ENCODE data around the gene PDK2. TPM values are rescaled to one million over a fixed set of nuclear protein-coding genes. Genes with fewer than 3 reads are reported as not detected.
A peak's percentile ranks its signal among the peaks of the same experiment; 100 is the strongest.

The PDK2 gene
- total and polyA plus RNA-seq, 9 of the 15 experiments (the other 6 are each of a cell fraction or from before 2014, with no cell fraction given): 0.03 to 2.5 (median 1.4) TPM

DNA sequence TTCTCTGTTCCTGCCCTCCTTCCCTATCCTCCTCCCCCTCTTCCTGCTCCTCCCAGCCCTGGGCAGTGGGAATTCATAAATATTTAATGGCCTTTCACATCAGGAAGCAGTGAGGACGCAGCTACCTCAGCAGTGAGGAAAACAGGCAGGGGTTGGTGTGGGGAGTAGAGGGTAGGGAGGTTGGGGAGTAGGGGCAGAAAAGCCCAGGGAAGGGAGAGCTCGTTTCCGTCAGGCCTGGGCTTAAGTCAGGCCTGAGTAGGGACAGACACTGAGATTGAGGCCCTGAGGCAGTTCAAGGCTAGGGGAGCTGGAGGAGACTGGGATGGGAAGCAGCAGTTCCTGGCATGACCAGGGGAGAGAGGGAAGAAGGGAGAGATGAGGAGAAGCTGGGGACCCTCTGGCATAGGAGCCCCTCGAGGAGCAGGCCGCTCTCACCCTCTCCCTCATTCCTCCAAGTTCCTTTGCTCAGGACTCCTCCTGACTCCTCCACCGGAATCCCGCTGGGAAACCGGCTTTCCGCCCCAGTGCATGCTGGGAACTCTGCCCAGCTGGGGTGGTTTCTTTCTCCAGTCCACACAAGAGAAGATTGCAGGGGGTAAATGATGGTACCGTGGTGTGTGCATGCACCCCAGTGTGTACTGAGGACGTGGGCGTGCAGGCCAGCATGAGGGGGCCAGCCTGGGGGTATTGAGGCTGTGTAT, 28.6 kb downstream of the PDK2 start:
- Histone ChIP-seq H3K4me3 (no peak overlapping the region), H4K20me1 (replicated peaks; ENCODE audit: control insufficient read depth, insufficient read depth, low read length) (peaks cover 3% of the 10 kb centered on the region; the same call in 1 of the 2 replicates), H3K79me2 (ENCODE audit: control insufficient read depth, insufficient read depth, low read length) (no peaks in the 10 kb centered on the region), H3K27me3 (ENCODE audit: control insufficient read depth in 2 of 2, insufficient read depth in 2 of 2, low read length in 2 of 2) (peaks cover 24 to 55% of the 10 kb centered on the region in 2 experiments; a peak in 3 of 5 replicates), H2AFZ (ENCODE audit: low read depth, low read length) (peak overlapping the region; percentile 34), H3K9ac (ENCODE audit: insufficient read depth in 1 of 2, low read depth in 2 of 2, low read length in 2 of 2) (peak overlapping the region in 1 of 2 experiments; percentile 68; a peak in 2 of 4 replicates), H3K4me1 (replicated peaks in 1 of 2; ENCODE audit: control insufficient read depth in 2 of 2, insufficient read depth in 2 of 2, low read length in 2 of 2) (peaks cover 0 to 8% of the 10 kb centered on the region in 2 experiments; a peak in 3 of 5 replicates), H3K9me1 (ENCODE audit: control insufficient read depth, insufficient read depth, low read length) (no peaks in the 10 kb centered on the region), H3K9me3 (replicated peaks; ENCODE audit: control insufficient read depth, insufficient read depth, low read depth, low read length) (peaks cover 4% of the 10 kb centered on the region; the same call in 1 of the 2 replicates), H3K27ac (ENCODE audit: extremely low read depth, low read depth, low read length) (no peak overlapping the region), H3K36me3 (ENCODE audit: control insufficient read depth, insufficient read depth, low read length) (no peaks in the 10 kb centered on the region), H3K4me2 (ENCODE audit: insufficient read depth, low read length) (peak overlapping the region; percentile 26; the same call in 1 of the 2 replicates)
- FAIRE-seq: no peak
- no peak for ATAC-seq
- intact Hi-C loops (cut with micrococcal nuclease): no loop called here
- ChIA-PET POLR2A (interaction anchor here (1.3 to 1.5 kb wide), 2 partner anchors 9 to 13 kb away, joined by 6 to 8 read pairs; no protein-coding TSS in a partner anchor), CTCF (ENCODE audit: low intra/inter-chr PET ratio) (no interaction called here)
- TF ChIP-seq ZNF143 (CRISPR knock-in tag; IDR thresholded peaks at IDR 0.05): peak; percentile 60
- TF ChIP-seq ZNF785 (CRISPR knock-in tag; IDR thresholded peaks at IDR 0.05): no peak
- in situ Hi-C loops (cut with MboI): no loop called here
- BruUV-seq (replicated peaks): no TSS peak
- no peak for DNase-seq (ENCODE audit: extremely low read depth in 1 of 4, low spot score in 3 of 4)
- WGBS (ENCODE audit: insufficient coverage, low coverage, missing lambda C conversion rate): 10% methylated on average over 12 of the region's 12 CpGs

GRCh38 chr17:50125420-50125997, 30.4 kb downstream of the PDK2 start:
- H3K9me3 ChIP-seq (replicated peaks; ENCODE audit: control insufficient read depth, insufficient read depth, low read depth, low read length): peaks cover 4% of the 10 kb centered on the region; the same call in 1 of the 2 replicates
- no peak for DNase-seq (ENCODE audit: extremely low read depth in 1 of 4, low spot score in 3 of 4)
- no TSS peak for BruUV-seq (replicated peaks)
- H3K4me2 ChIP-seq (ENCODE audit: insufficient read depth, low read length): no peak overlapping the region
- no peak for ATAC-seq
- no peak overlapping the region for H3K27ac ChIP-seq (ENCODE audit: extremely low read depth, low read depth, low read length)
- peaks cover 17 to 45% of the 10 kb centered on the region in 2 experiments; a peak in 3 of 5 replicates for H3K27me3 ChIP-seq (ENCODE audit: control insufficient read depth in 2 of 2, insufficient read depth in 2 of 2, low read length in 2 of 2)
- POLR2A ChIA-PET: interaction anchor here (2.3 kb wide), 1 partner anchor 11 kb away, joined by 9 read pairs; no protein-coding TSS in a partner anchor
- H3K36me3 ChIP-seq (ENCODE audit: control insufficient read depth, insufficient read depth, low read length): no peaks in the 10 kb centered on the region
- CTCF ChIA-PET (ENCODE audit: low intra/inter-chr PET ratio): no interaction called here
- no peak overlapping the region for H3K4me3 ChIP-seq
- H3K9me1 ChIP-seq (ENCODE audit: control insufficient read depth, insufficient read depth, low read length): no peaks in the 10 kb centered on the region
- peaks cover 8 to 13% of the 10 kb centered on the region in 2 experiments for H3K4me1 ChIP-seq (replicated peaks in 1 of 2; ENCODE audit: control insufficient read depth in 2 of 2, insufficient read depth in 2 of 2, low read length in 2 of 2)
- FAIRE-seq: no peak
- H4K20me1 ChIP-seq (replicated peaks; ENCODE audit: control insufficient read depth, insufficient read depth, low read length): peaks cover 5% of the 10 kb centered on the region; the same call in 1 of the 2 replicates
- no peak overlapping the region for H2AFZ ChIP-seq (ENCODE audit: low read depth, low read length)
- in situ Hi-C loops (cut with MboI): no loop called here
- intact Hi-C loops (cut with micrococcal nuclease): no loop called here
- no peak overlapping the region for H3K9ac ChIP-seq (ENCODE audit: insufficient read depth in 1 of 2, low read depth in 2 of 2, low read length in 2 of 2)
- 7% methylated on average over 4 of the region's 4 CpGs for whole genome bisulfite sequencing (ENCODE audit: insufficient coverage, low coverage, missing lambda C conversion rate)
- no peaks in the 10 kb centered on the region for H3K79me2 ChIP-seq (ENCODE audit: control insufficient read depth, insufficient read depth, low read length)
- TF ChIP-seq CBX8 (IDR thresholded peaks at IDR 0.05; ENCODE audit: borderline replicate concordance, extremely low read depth, low read depth, low read length, poor library complexity, severe bottlenecking): no peak
- TF ChIP-seq ETV6 (IDR thresholded peaks at IDR 0.05; ENCODE audit: borderline replicate concordance in 1 of 2, low read depth in 2 of 2, low read length in 1 of 2): no peak
- TF ChIP-seq ETV6 (CRISPR knock-in tag; IDR thresholded peaks at IDR 0.05; ENCODE audit: borderline replicate concordance): no peak
- TF ChIP-seq, protein P1, sequence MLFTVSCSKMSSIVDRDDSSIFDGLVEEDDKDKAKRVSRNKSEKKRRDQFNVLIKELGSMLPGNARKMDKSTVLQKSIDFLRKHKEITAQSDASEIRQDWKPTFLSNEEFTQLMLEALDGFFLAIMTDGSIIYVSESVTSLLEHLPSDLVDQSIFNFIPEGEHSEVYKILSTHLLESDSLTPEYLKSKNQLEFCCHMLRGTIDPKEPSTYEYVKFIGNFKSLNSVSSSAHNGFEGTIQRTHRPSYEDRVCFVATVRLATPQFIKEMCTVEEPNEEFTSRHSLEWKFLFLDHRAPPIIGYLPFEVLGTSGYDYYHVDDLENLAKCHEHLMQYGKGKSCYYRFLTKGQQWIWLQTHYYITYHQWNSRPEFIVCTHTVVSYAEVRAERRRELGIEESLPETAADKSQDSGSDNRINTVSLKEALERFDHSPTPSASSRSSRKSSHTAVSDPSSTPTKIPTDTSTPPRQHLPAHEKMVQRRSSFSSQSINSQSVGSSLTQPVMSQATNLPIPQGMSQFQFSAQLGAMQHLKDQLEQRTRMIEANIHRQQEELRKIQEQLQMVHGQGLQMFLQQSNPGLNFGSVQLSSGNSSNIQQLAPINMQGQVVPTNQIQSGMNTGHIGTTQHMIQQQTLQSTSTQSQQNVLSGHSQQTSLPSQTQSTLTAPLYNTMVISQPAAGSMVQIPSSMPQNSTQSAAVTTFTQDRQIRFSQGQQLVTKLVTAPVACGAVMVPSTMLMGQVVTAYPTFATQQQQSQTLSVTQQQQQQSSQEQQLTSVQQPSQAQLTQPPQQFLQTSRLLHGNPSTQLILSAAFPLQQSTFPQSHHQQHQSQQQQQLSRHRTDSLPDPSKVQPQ (CRISPR knock-in tag; IDR thresholded peaks at IDR 0.05; ENCODE audit: borderline replicate concordance): no peak
- TF ChIP-seq POLR3A (IDR thresholded peaks at IDR 0.05; ENCODE audit: borderline replicate concordance, extremely low read depth, insufficient read depth, insufficient read length): no peak
- no peak for TF ChIP-seq FOXA3 (CRISPR knock-in tag; conservative IDR thresholded peaks at IDR 0.05 in 1 of 2, IDR thresholded peaks at IDR 0.05 in 1 of 2)
- no peak for TF ChIP-seq ARID1B (IDR thresholded peaks at IDR 0.05)

All from K562 (cell line).